Measurements from ENCODE around the gene DVL1.
A peak's percentile ranks its signal among the peaks of the same experiment; 100 is the strongest.

DVL1 gene

DNA sequence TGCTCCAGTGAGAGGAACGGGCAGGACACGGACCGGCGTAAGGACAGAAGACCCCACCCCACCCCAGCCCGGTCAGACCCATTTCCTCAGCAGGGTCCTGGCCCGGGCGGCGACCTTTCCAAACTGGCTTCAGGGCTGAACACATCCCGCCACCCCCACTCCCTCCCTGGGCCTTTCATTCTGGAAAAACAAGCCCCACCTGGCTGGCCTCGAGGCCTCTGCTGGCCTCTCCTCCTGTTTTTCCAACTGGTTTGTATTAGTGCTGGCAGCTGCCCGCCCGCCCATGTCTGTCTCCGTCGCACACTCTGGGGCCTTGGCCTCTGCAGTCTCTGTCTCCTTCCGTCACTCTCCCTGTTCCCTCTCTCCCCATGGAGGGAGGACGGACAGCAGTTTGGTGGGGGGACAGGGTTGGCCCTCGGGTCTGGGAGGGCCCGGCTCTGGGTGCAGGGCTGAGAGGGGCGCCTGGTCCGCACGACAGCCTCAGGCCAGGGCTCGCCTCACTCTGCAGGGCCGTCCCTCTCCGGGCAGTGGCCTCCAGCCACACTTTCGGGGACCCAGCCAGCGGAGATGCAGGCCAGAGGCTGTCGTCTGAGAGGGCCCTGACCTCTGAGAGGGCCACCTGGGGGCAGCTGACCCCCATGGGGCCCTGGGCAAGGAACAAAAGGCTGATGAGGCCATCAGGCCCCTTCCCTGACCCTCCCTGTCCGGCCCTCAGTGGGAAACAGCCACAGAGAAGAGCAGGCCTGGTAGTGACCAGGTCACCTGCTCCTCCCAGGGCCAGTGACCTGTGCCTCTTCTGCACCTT, 10.6 kb upstream of the DVL1 start:
- no peak for TF ChIP-seq CTCF (IDR thresholded peaks at IDR 0.05; ENCODE audit: unreplicated experiment in 3 of 3)
- H3K36me3 Mint-ChIP-seq (ENCODE audit: low read depth): no peaks in the 10 kb centered on the region
- H3K9me3 Mint-ChIP-seq: no peaks in the 10 kb centered on the region
- H3K27me3 Mint-ChIP-seq (ENCODE audit: low read depth): no peaks in the 10 kb centered on the region
- H3K27ac Mint-ChIP-seq: peak overlapping the region; percentile 100
- H3K4me3 Mint-ChIP-seq: peak overlapping the region; percentile 88 to 94 (median 93)
- peaks cover 26% of the 10 kb centered on the region for H3K4me1 Mint-ChIP-seq

DNA sequence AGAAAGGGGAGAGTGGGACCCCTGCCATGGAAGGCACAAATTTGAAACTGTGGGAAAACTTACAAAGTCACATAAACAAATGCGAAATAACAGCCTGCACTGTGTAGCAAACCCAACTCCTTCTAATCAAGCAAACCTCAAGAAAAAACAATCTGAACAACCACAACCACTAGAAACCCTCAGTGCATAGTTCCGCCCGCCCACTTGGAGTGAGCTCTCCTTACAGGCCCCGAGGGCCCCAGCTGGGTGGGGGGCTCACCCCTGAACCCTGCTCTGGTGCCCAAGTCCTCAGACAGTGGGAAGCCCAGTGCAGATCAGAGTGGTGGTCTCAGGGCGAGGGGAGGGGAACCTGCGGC, 10.1 kb upstream of the DVL1 start:
- Mint-ChIP-seq H3K27me3 (ENCODE audit: low read depth) (no peaks in the 10 kb centered on the region), H3K4me3 (peak overlapping the region; percentile 88 to 94 (median 93)), H3K27ac (peak overlapping the region; percentile 100), H3K4me1 (peaks cover 26% of the 10 kb centered on the region), H3K9me3 (no peaks in the 10 kb centered on the region), H3K36me3 (ENCODE audit: low read depth) (no peaks in the 10 kb centered on the region)
- TF ChIP-seq CTCF (IDR thresholded peaks at IDR 0.05; ENCODE audit: unreplicated experiment in 3 of 3): no peak

DNA sequence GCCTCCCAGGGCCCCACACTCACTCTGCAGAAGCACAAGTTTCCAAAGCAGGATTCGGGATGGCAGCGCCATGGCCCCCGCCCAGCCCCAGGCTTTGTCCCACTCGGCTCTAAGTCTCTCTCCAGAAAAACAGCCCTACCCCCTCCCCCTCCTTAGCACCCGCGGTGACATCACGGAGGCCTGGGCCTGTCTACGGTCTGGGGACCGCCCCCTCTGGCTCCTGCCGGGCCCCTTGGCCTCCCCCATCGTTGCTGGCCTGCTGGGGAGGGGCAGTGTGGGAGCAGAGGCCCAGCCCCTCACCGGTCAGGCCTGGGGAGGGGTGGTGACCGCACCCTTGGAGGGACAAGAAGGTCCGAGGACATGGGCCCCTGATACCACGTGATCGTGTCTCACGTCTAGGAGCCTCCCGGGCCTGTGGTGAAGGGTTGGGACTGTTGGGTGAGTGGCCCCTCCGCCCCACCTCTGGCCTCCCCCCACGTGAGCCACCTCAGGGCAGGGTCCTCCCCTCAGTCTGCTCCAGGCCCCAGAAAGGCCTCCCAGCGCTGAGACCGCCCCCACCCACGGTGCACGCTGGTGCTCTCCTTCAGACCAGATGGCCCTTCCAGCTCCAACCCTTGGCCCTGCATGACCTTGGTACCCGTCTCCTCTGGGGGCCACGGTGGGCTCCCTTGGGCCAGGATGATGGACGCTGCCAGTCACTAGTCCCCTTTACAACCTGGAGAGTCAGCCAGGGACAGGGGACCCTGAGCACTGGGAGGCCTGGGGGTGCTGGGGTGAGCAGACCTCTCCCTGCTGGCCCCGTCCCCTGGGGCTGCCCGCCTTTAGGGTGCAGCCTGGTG, 9.4 kb upstream of the DVL1 start, which contains the start of gene MXRA8:
Gene MXRA8, minus strand, starts transcription at position 123 of the 839 bp plus-strand sequence. Its CDS starts 51 bp downstream, at position 72.
- Mint-ChIP-seq H3K36me3 (ENCODE audit: low read depth) (no peaks in the 10 kb centered on the region), H3K9me3 (no peaks in the 10 kb centered on the region), H3K27ac (peak within 1 kb of the TSS; percentile 100), H3K27me3 (ENCODE audit: low read depth) (no peaks in the 10 kb centered on the region), H3K4me3 (peak within 1 kb of the TSS; percentile 93 to 94 (median 94)), H3K4me1 (peaks cover 26% of the 10 kb centered on the region)
- TF ChIP-seq CTCF (IDR thresholded peaks at IDR 0.05; ENCODE audit: unreplicated experiment in 3 of 3): no peak

DNA sequence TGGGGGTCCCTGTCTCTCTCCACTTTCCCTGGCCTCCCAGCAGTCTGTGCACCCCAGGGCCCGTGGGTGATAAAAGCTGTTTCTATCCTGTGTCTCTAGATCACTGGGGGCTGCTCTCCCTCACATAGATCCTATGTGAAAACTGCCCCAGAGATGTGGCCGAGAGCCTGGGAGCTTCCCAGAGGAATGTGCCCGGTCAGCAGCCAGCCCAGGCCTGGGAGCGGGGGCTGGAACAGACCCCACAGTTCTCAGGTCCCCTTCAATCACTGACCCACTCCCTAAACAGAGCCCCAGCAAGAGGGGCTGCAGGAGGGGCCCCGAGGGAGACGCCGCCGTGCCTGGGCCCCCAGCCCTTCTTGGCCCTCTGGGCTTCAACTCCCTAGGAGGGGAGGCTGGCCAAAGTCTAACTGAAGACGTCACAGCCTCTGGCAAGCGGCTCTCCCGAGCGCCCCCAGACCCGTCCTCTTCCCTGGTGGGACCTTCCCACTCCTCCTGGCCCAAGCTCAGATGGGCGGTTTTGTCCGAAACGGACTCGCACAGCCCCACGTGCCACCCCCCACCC, 8.7 kb upstream of the DVL1 start:
- no peak for TF ChIP-seq CTCF (IDR thresholded peaks at IDR 0.05; ENCODE audit: unreplicated experiment in 3 of 3)
- H3K36me3 Mint-ChIP-seq (ENCODE audit: low read depth): no peaks in the 10 kb centered on the region
- H3K4me1 Mint-ChIP-seq: peaks cover 26% of the 10 kb centered on the region
- peak overlapping the region; percentile 100 for H3K27ac Mint-ChIP-seq
- H3K9me3 Mint-ChIP-seq: no peaks in the 10 kb centered on the region
- H3K27me3 Mint-ChIP-seq (ENCODE audit: low read depth): peaks cover 1% of the 10 kb centered on the region
- H3K4me3 Mint-ChIP-seq: peak overlapping the region; percentile 93 to 94 (median 94)

- Mint-ChIP-seq H3K27ac (peak overlapping the region; percentile 100), H3K4me1 (peaks cover 32% of the 10 kb centered on the region), H3K9me3 (no peaks in the 10 kb centered on the region), H3K4me3 (peak overlapping the region; percentile 93 to 94 (median 94)), H3K36me3 (ENCODE audit: low read depth) (peaks cover 8% of the 10 kb centered on the region), H3K27me3 (ENCODE audit: low read depth) (peaks cover 11% of the 10 kb centered on the region)
- TF ChIP-seq CTCF (IDR thresholded peaks at IDR 0.05; ENCODE audit: unreplicated experiment in 3 of 3): no peak
These were observed 7.7 kb upstream of the DVL1 start for GRCh38 chr1:1356796-1357401.

Data from nephron (organoid).